Measurements from ENCODE around the gene YRDC. TPM values are rescaled to one million over a fixed set of nuclear protein-coding genes. Genes with fewer than 3 reads are reported as not detected.

The YRDC gene
- total RNA-seq: 10 to 100 TPM; 30.0 to 31.3 TPM

GRCh38 chr1:37807555-37808368 lies at the start of gene YRDC, which contains the start of gene C1orf122:
Gene YRDC, minus strand, starts transcription at chr1:37808208. Its CDS starts 28 bp downstream, at chr1:37808180.
Gene C1orf122, plus strand, starts transcription at chr1:37807790. Its CDS starts 615 bp downstream, at chr1:37808405.
- no peaks in the 10 kb centered on the region for H3K27me3 Mint-ChIP-seq (ENCODE audit: low read depth)
- peaks cover 42% of the 10 kb centered on the region for H3K4me1 Mint-ChIP-seq (ENCODE audit: low read depth)
- ATAC-seq (replicated peaks in 1 of 2): peak; percentile 95 to 96
- peak; percentile 95 to 96 for DNase-seq
- H3K4me3 Mint-ChIP-seq: peak within 1 kb of the TSS; percentile 94 to 96
- peak within 1 kb of the TSS; percentile 89 for H3K27ac Mint-ChIP-seq
- no peaks in the 10 kb centered on the region for H3K9me3 Mint-ChIP-seq
- H3K36me3 Mint-ChIP-seq (ENCODE audit: insufficient read depth in 2 of 2): peaks cover 13 to 15% of the 10 kb centered on the region in 2 donors

- Mint-ChIP-seq H3K36me3 (ENCODE audit: insufficient read depth in 2 of 2) (peaks cover 12 to 17% of the 10 kb centered on the region in 2 donors), H3K4me1 (ENCODE audit: low read depth) (peaks cover 38% of the 10 kb centered on the region), H3K27me3 (ENCODE audit: low read depth) (no peaks in the 10 kb centered on the region), H3K4me3 (peak overlapping the region in 1 of 2 donors; percentile 62), H3K9me3 (no peaks in the 10 kb centered on the region), H3K27ac (peak overlapping the region; percentile 72)
- no peak for DNase-seq
- peak in 1 of 2 donors; percentile 15 for ATAC-seq (replicated peaks in 1 of 2)
Measured at GRCh38 chr1:37854406-37854805, 46.4 kb upstream of the YRDC start.

GRCh38 chr1:37853157-37853556 lies 45.1 kb upstream of the YRDC start:
- DNase-seq: no peak
- no peak for ATAC-seq (replicated peaks in 1 of 2)
- Mint-ChIP-seq H3K4me1 (ENCODE audit: low read depth) (peaks cover 31% of the 10 kb centered on the region), H3K27me3 (ENCODE audit: low read depth) (no peaks in the 10 kb centered on the region), H3K36me3 (ENCODE audit: insufficient read depth in 2 of 2) (peaks cover 12 to 17% of the 10 kb centered on the region in 2 donors), H3K4me3 (peak overlapping the region in 1 of 2 donors; percentile 6), H3K9me3 (no peaks in the 10 kb centered on the region), H3K27ac (peak overlapping the region; percentile 18)

GRCh38 chr1:37851782-37852210 lies 43.8 kb upstream of the YRDC start:
- H3K36me3 Mint-ChIP-seq (ENCODE audit: insufficient read depth in 2 of 2): peaks cover 6 to 12% of the 10 kb centered on the region in 2 donors

GRCh38 chr1:37851262-37851661 lies 43.3 kb upstream of the YRDC start:
- DNase-seq (no peak), ATAC-seq (replicated peaks in 1 of 2) (no peak)
- Mint-ChIP-seq H3K9me3 (no peaks in the 10 kb centered on the region), H3K27me3 (ENCODE audit: low read depth) (no peaks in the 10 kb centered on the region), H3K4me1 (ENCODE audit: low read depth) (peaks cover 28% of the 10 kb centered on the region), H3K27ac (no peak overlapping the region), H3K36me3 (ENCODE audit: insufficient read depth in 2 of 2) (peaks cover 6 to 10% of the 10 kb centered on the region in 2 donors), H3K4me3 (no peak overlapping the region)

More at GRCh38 chr1:37851782-37852210, 43.8 kb upstream of the YRDC start:
- peak in 1 of 2 donors; percentile 66 for ATAC-seq (replicated peaks in 1 of 2)
- no peaks in the 10 kb centered on the region for H3K9me3 Mint-ChIP-seq
- DNase-seq: no peak
- H3K27me3 Mint-ChIP-seq (ENCODE audit: low read depth): no peaks in the 10 kb centered on the region
- no peak overlapping the region for H3K4me3 Mint-ChIP-seq
- peaks cover 26% of the 10 kb centered on the region for H3K4me1 Mint-ChIP-seq (ENCODE audit: low read depth)
- no peak overlapping the region for H3K27ac Mint-ChIP-seq

- no peak for ATAC-seq (replicated peaks in 1 of 2)
- no peaks in the 10 kb centered on the region for H3K9me3 Mint-ChIP-seq
- no peak overlapping the region for H3K27ac Mint-ChIP-seq
- no peak for DNase-seq
- H3K36me3 Mint-ChIP-seq (ENCODE audit: insufficient read depth in 2 of 2): peaks cover 6 to 10% of the 10 kb centered on the region in 2 donors
- no peaks in the 10 kb centered on the region for H3K27me3 Mint-ChIP-seq (ENCODE audit: low read depth)
- no peak overlapping the region for H3K4me3 Mint-ChIP-seq
- H3K4me1 Mint-ChIP-seq (ENCODE audit: low read depth): peaks cover 34% of the 10 kb centered on the region
Measured at GRCh38 chr1:37850352-37850955, 42.4 kb upstream of the YRDC start.

GRCh38 chr1:37849480-37849879 lies 41.5 kb upstream of the YRDC start:
- ATAC-seq (replicated peaks in 1 of 2): no peak
- Mint-ChIP-seq H3K9me3 (no peaks in the 10 kb centered on the region), H3K36me3 (ENCODE audit: insufficient read depth in 2 of 2) (peaks cover 6 to 16% of the 10 kb centered on the region in 2 donors), H3K27me3 (ENCODE audit: low read depth) (no peaks in the 10 kb centered on the region), H3K27ac (no peak overlapping the region), H3K4me3 (no peak overlapping the region), H3K4me1 (ENCODE audit: low read depth) (peaks cover 34% of the 10 kb centered on the region)
- no peak for DNase-seq

- Mint-ChIP-seq H3K36me3 (ENCODE audit: insufficient read depth in 2 of 2) (peaks cover 0 to 9% of the 10 kb centered on the region in 2 donors), H3K27me3 (ENCODE audit: low read depth) (no peaks in the 10 kb centered on the region), H3K4me3 (peak overlapping the region; percentile 68 to 70), H3K9me3 (no peaks in the 10 kb centered on the region), H3K27ac (peak overlapping the region; percentile 92), H3K4me1 (ENCODE audit: low read depth) (peaks cover 47% of the 10 kb centered on the region)
- DNase-seq (no peak), ATAC-seq (replicated peaks in 1 of 2) (no peak)
Measured at GRCh38 chr1:37846647-37847339, 38.8 kb upstream of the YRDC start.

- Mint-ChIP-seq H3K4me3 (no peak overlapping the region), H3K27ac (peak overlapping the region; percentile 92), H3K36me3 (ENCODE audit: insufficient read depth in 2 of 2) (peaks cover 0 to 9% of the 10 kb centered on the region in 2 donors), H3K27me3 (ENCODE audit: low read depth) (no peaks in the 10 kb centered on the region), H3K4me1 (ENCODE audit: low read depth) (peaks cover 47% of the 10 kb centered on the region), H3K9me3 (no peaks in the 10 kb centered on the region)
- no peak for ATAC-seq (replicated peaks in 1 of 2)
- DNase-seq: no peak
Measured at GRCh38 chr1:37845786-37846185, 37.8 kb upstream of the YRDC start.

- ATAC-seq (replicated peaks in 1 of 2): no peak
- Mint-ChIP-seq H3K9me3 (no peaks in the 10 kb centered on the region), H3K36me3 (ENCODE audit: insufficient read depth in 2 of 2) (peaks cover 0 to 9% of the 10 kb centered on the region in 2 donors), H3K27ac (peak overlapping the region; percentile 18), H3K4me1 (ENCODE audit: low read depth) (peaks cover 47% of the 10 kb centered on the region), H3K27me3 (ENCODE audit: low read depth) (no peaks in the 10 kb centered on the region), H3K4me3 (no peak overlapping the region)
- no peak for DNase-seq
Measured at GRCh38 chr1:37845049-37845646, 37.1 kb upstream of the YRDC start.

GRCh38 chr1:37844536-37844935 lies 36.5 kb upstream of the YRDC start:
- Mint-ChIP-seq H3K4me1 (ENCODE audit: low read depth) (peaks cover 47% of the 10 kb centered on the region), H3K27me3 (ENCODE audit: low read depth) (no peaks in the 10 kb centered on the region), H3K36me3 (ENCODE audit: insufficient read depth in 2 of 2) (peaks cover 0 to 9% of the 10 kb centered on the region in 2 donors), H3K4me3 (no peak overlapping the region), H3K9me3 (no peaks in the 10 kb centered on the region), H3K27ac (peak overlapping the region; percentile 11)
- no peak for ATAC-seq (replicated peaks in 1 of 2)
- no peak for DNase-seq

- DNase-seq (no peak), ATAC-seq (replicated peaks in 1 of 2) (no peak)
- Mint-ChIP-seq H3K4me1 (ENCODE audit: low read depth) (peaks cover 37% of the 10 kb centered on the region), H3K36me3 (ENCODE audit: insufficient read depth in 2 of 2) (peaks cover 0 to 12% of the 10 kb centered on the region in 2 donors), H3K4me3 (no peak overlapping the region), H3K27ac (no peak overlapping the region), H3K9me3 (no peaks in the 10 kb centered on the region), H3K27me3 (ENCODE audit: low read depth) (no peaks in the 10 kb centered on the region)
Measured at GRCh38 chr1:37841652-37842051, 33.6 kb upstream of the YRDC start.
